Stimulated activated naive B cell treated with anti-CD40 and anti-IgM and Interleukin-4, amounts not matched to agents 10 μg/mL and 1 μg/mL and 100 μg/mL, for 72 hours (primary cell): ENCODE measurements around the gene CSRNP3.

Source experiments
- ATAC-seq, 2 donors: fragments of 150-1000 bp; cut with Tn5 transposase; replicated peaks; 2 replicates each; pipeline ENCODE4 v1.10.0; 2021; ENCODE audit warnings: moderate library complexity in 1 of 2
- DNase-seq: peaks from one replicate; pipeline ENCODE4 v3.0.0; 2021
- H3K27ac Mint-ChIP-seq: one replicate; pipeline ENCODE4 v1.8.0; 2022; ENCODE audit warnings: mild to moderate bottlenecking, mixed read lengths
- H3K27me3 Mint-ChIP-seq, 2 donors: one replicate each; pipeline ENCODE4 v1.8.0; 2022; ENCODE audit warnings: mixed read lengths in 2 of 2
- H3K36me3 Mint-ChIP-seq, 2 donors: one replicate each; pipeline ENCODE4 v1.8.0; 2022; ENCODE audit warnings: mixed read lengths in 2 of 2, mild to moderate bottlenecking in 1 of 2
- H3K4me1 Mint-ChIP-seq, 2 donors: one replicate each; pipeline ENCODE4 v1.8.0; 2022; ENCODE audit warnings: mixed read lengths in 2 of 2, mild to moderate bottlenecking in 1 of 2
- H3K4me3 Mint-ChIP-seq, 2 donors: one replicate each; pipeline ENCODE4 v1.8.0; 2022; ENCODE audit warnings: mild to moderate bottlenecking in 2 of 2, mixed read lengths in 2 of 2, moderate library complexity in 1 of 2
- H3K9me3 Mint-ChIP-seq, 2 donors: one replicate each; pipeline ENCODE4 v1.8.0; 2022; ENCODE audit warnings: mixed read lengths in 2 of 2, mild to moderate bottlenecking in 1 of 2

The CSRNP3 gene

GRCh38 chr2:165601065-165601830 is 131.8 kb downstream of the CSRNP3 start:
- Mint-ChIP-seq H3K9me3 (no peaks in the 10 kb centered on the region), H3K4me1 (peaks cover 0 to 5% of the 10 kb centered on the region in 2 donors), H3K27me3 (peaks cover 6 to 14% of the 10 kb centered on the region in 2 donors)

GRCh38 chr2:165601928-165602521 is 132.5 kb downstream of the CSRNP3 start:
- Mint-ChIP-seq H3K9me3 (no peaks in the 10 kb centered on the region), H3K4me3 (no peak overlapping the region), H3K27ac (no peak overlapping the region), H3K27me3 (peaks cover 6 to 14% of the 10 kb centered on the region in 2 donors), H3K4me1 (peaks cover 0 to 5% of the 10 kb centered on the region in 2 donors), H3K36me3 (no peaks in the 10 kb centered on the region)
- no peak for DNase-seq
- no peak for ATAC-seq

More at GRCh38 chr2:165601065-165601830, 131.8 kb downstream of the CSRNP3 start:
- no peak overlapping the region for H3K4me3 Mint-ChIP-seq
- no peaks in the 10 kb centered on the region for H3K36me3 Mint-ChIP-seq
- no peak overlapping the region for H3K27ac Mint-ChIP-seq
- ATAC-seq (no peak), DNase-seq (no peak)

- H3K36me3 Mint-ChIP-seq, result no peaks in the 10 kb centered on the region
- DNase-seq, result no peak
- no peak for ATAC-seq
- no peaks in the 10 kb centered on the region for H3K9me3 Mint-ChIP-seq
- no peak overlapping the region for H3K27ac Mint-ChIP-seq
- peaks cover 9% of the 10 kb centered on the region in 2 donors for H3K4me1 Mint-ChIP-seq
- H3K4me3 Mint-ChIP-seq, result no peak overlapping the region
- H3K27me3 Mint-ChIP-seq, result peaks cover 0 to 5% of the 10 kb centered on the region in 2 donors
These were observed 140.2 kb downstream of the CSRNP3 start for GRCh38 chr2:165609672-165610071.

GRCh38 chr2:165610591-165611029 is 141.1 kb downstream of the CSRNP3 start:
- peaks cover 9% of the 10 kb centered on the region in 2 donors for H3K4me1 Mint-ChIP-seq
- H3K36me3 Mint-ChIP-seq, result no peaks in the 10 kb centered on the region
- no peak overlapping the region for H3K4me3 Mint-ChIP-seq
- H3K27me3 Mint-ChIP-seq, result no peaks in the 10 kb centered on the region
- no peak overlapping the region for H3K27ac Mint-ChIP-seq
- DNase-seq (no peak), ATAC-seq (peak in 1 of 2 donors; percentile 60)
- H3K9me3 Mint-ChIP-seq, result no peaks in the 10 kb centered on the region

- Mint-ChIP-seq H3K4me1 (peaks cover 0 to 2% of the 10 kb centered on the region in 2 donors), H3K27ac (no peak overlapping the region), H3K36me3 (no peaks in the 10 kb centered on the region), H3K9me3 (peaks cover 0 to 6% of the 10 kb centered on the region in 2 donors), H3K4me3 (no peak overlapping the region), H3K27me3 (no peaks in the 10 kb centered on the region)
- DNase-seq, result no peak
- no peak for ATAC-seq
These were observed 148.4 kb downstream of the CSRNP3 start for GRCh38 chr2:165617741-165618481.

- Mint-ChIP-seq H3K4me1 (no peaks in the 10 kb centered on the region), H3K9me3 (peaks cover 0 to 6% of the 10 kb centered on the region in 2 donors), H3K4me3 (no peak overlapping the region), H3K36me3 (no peaks in the 10 kb centered on the region), H3K27ac (no peak overlapping the region), H3K27me3 (no peaks in the 10 kb centered on the region)
- ATAC-seq (no peak), DNase-seq (no peak)
These were observed 149.3 kb downstream of the CSRNP3 start for GRCh38 chr2:165618806-165619205.

GRCh38 chr2:165621086-165621560 is 151.6 kb downstream of the CSRNP3 start:
- Mint-ChIP-seq H3K27ac (no peak overlapping the region), H3K9me3 (peaks cover 0 to 6% of the 10 kb centered on the region in 2 donors), H3K27me3 (no peaks in the 10 kb centered on the region), H3K36me3 (no peaks in the 10 kb centered on the region), H3K4me3 (no peak overlapping the region), H3K4me1 (no peaks in the 10 kb centered on the region)
- ATAC-seq (no peak), DNase-seq (no peak)

- Mint-ChIP-seq H3K9me3 (no peaks in the 10 kb centered on the region), H3K36me3 (no peaks in the 10 kb centered on the region), H3K4me3 (no peak overlapping the region), H3K27me3 (no peaks in the 10 kb centered on the region), H3K27ac (no peak overlapping the region), H3K4me1 (no peaks in the 10 kb centered on the region)
- ATAC-seq (no peak), DNase-seq (no peak)
These were observed 153.7 kb downstream of the CSRNP3 start for GRCh38 chr2:165623161-165623560.

- Mint-ChIP-seq H3K27ac (no peak overlapping the region), H3K4me3 (no peak overlapping the region), H3K36me3 (no peaks in the 10 kb centered on the region), H3K27me3 (no peaks in the 10 kb centered on the region), H3K9me3 (no peaks in the 10 kb centered on the region), H3K4me1 (no peaks in the 10 kb centered on the region)
- ATAC-seq, result no peak
- DNase-seq, result no peak
These were observed 154.4 kb downstream of the CSRNP3 start for GRCh38 chr2:165623783-165624469.

GRCh38 chr2:165624470-165624800 is 154.9 kb downstream of the CSRNP3 start:
- Mint-ChIP-seq H3K9me3 (no peaks in the 10 kb centered on the region), H3K36me3 (no peaks in the 10 kb centered on the region), H3K4me3 (no peak overlapping the region), H3K27me3 (no peaks in the 10 kb centered on the region), H3K27ac (no peak overlapping the region), H3K4me1 (no peaks in the 10 kb centered on the region)
- ATAC-seq, result no peak
- no peak for DNase-seq

GRCh38 chr2:165627470-165627869 is 158.0 kb downstream of the CSRNP3 start:
- H3K36me3 Mint-ChIP-seq, result no peaks in the 10 kb centered on the region
- ATAC-seq (peak; percentile 46 to 65), DNase-seq (no peak)
- H3K4me3 Mint-ChIP-seq, result no peak overlapping the region
- H3K4me1 Mint-ChIP-seq, result no peaks in the 10 kb centered on the region
- no peaks in the 10 kb centered on the region for H3K9me3 Mint-ChIP-seq
- no peak overlapping the region for H3K27ac Mint-ChIP-seq
- no peaks in the 10 kb centered on the region for H3K27me3 Mint-ChIP-seq

GRCh38 chr2:165629776-165630175 is 160.3 kb downstream of the CSRNP3 start:
- H3K27me3 Mint-ChIP-seq, result no peaks in the 10 kb centered on the region
- no peaks in the 10 kb centered on the region for H3K4me1 Mint-ChIP-seq
- no peaks in the 10 kb centered on the region for H3K36me3 Mint-ChIP-seq
- H3K4me3 Mint-ChIP-seq, result no peak overlapping the region
- ATAC-seq (no peak), DNase-seq (no peak)
- no peaks in the 10 kb centered on the region for H3K9me3 Mint-ChIP-seq
- H3K27ac Mint-ChIP-seq, result no peak overlapping the region

- no peaks in the 10 kb centered on the region for H3K27me3 Mint-ChIP-seq
- ATAC-seq (no peak), DNase-seq (no peak)
- no peaks in the 10 kb centered on the region for H3K36me3 Mint-ChIP-seq
- H3K9me3 Mint-ChIP-seq, result no peaks in the 10 kb centered on the region
- no peaks in the 10 kb centered on the region for H3K4me1 Mint-ChIP-seq
- H3K4me3 Mint-ChIP-seq, result no peak overlapping the region
- H3K27ac Mint-ChIP-seq, result no peak overlapping the region
These were observed 160.7 kb downstream of the CSRNP3 start for GRCh38 chr2:165630236-165630635.

GRCh38 chr2:165631089-165631488 is 161.6 kb downstream of the CSRNP3 start:
- H3K4me3 Mint-ChIP-seq, result no peak overlapping the region
- no peaks in the 10 kb centered on the region for H3K4me1 Mint-ChIP-seq
- no peaks in the 10 kb centered on the region for H3K36me3 Mint-ChIP-seq
- no peaks in the 10 kb centered on the region for H3K27me3 Mint-ChIP-seq
- ATAC-seq, result no peak
- H3K9me3 Mint-ChIP-seq, result no peaks in the 10 kb centered on the region
- DNase-seq, result no peak
- H3K27ac Mint-ChIP-seq, result no peak overlapping the region
